Measurements from ENCODE around the gene NDUFS6.

DNA sequence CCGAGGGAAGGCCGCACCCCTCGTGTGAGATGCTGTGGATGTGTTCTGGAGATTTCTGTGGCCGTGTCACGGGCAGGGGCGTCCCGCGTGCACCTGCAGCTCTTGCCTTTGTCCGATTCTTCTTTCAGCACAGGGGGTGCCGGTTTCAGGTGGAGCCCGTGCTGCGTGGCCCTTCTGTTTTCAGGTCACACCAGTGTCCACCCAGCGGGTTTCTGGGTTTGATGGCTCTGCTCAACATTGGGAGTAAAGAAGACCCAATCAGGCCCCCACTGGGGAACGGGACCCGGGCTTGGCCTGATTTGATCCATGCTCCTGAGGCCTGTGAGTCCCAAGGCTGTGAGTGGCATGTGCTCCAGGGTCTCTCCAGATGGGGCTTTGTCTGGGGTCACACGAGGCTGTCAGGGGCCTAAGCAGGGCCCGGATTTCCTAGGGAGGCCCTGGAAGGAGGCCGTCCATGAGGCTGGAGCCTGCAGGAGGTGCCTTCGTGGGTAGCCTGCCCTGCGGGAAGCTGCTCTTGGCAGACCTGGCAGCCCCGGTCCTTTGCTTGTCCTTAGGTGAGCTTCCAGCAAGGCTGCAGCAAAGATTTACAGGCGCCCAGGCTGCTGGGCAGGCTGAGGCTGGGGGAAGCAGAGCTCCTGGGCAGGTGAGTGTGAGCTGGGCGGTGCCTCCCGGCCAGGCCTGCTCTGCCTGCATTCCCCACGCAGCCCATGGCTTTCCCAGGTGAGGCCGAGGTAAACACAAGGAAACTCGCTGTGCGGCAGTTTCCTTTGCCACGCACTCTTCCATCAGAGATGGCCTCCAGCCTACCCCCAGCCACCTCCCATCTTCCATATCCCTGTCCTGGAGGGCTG, 14.4 kb upstream of the NDUFS6 start:
- TF ChIP-seq, protein P1, sequence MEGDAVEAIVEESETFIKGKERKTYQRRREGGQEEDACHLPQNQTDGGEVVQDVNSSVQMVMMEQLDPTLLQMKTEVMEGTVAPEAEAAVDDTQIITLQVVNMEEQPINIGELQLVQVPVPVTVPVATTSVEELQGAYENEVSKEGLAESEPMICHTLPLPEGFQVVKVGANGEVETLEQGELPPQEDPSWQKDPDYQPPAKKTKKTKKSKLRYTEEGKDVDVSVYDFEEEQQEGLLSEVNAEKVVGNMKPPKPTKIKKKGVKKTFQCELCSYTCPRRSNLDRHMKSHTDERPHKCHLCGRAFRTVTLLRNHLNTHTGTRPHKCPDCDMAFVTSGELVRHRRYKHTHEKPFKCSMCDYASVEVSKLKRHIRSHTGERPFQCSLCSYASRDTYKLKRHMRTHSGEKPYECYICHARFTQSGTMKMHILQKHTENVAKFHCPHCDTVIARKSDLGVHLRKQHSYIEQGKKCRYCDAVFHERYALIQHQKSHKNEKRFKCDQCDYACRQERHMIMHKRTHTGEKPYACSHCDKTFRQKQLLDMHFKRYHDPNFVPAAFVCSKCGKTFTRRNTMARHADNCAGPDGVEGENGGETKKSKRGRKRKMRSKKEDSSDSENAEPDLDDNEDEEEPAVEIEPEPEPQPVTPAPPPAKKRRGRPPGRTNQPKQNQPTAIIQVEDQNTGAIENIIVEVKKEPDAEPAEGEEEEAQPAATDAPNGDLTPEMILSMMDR (IDR thresholded peaks at IDR 0.05), result no peak
- no peak for TF ChIP-seq POLR2A (IDR thresholded peaks at IDR 0.05)

Measured in heart left ventricle (tissue), 13 donors.